ENCODE data around the gene ETV2. TPM values are rescaled to one million over a fixed set of nuclear protein-coding genes. Genes with fewer than 3 reads are reported as not detected.
"Not testable (repeated sequence)": the region's sequence is repeated elsewhere in the genome, so short reads cannot be mapped to it uniquely, and the experiment has no call there.

ETV2 gene
- total RNA-seq, 1 experiment from 2014 or later = 0.50 TPM

- no peak for DNase-seq (ENCODE audit: low read depth)
Measured at GRCh38 chr19:35655600-35655999, 14.1 kb downstream of the ETV2 start.

- DNase-seq (ENCODE audit: low read depth) = no peak
Measured at GRCh38 chr19:35656700-35657099, 15.2 kb downstream of the ETV2 start.

- DNase-seq (ENCODE audit: low read depth) = peak; percentile 62
Measured at GRCh38 chr19:35657904-35658700, 16.6 kb downstream of the ETV2 start.

GRCh38 chr19:35661995-35662340 is 20.4 kb downstream of the ETV2 start:
- DNase-seq (ENCODE audit: low read depth) = no peak

GRCh38 chr19:35663981-35664380 is 22.4 kb downstream of the ETV2 start:
- DNase-seq (ENCODE audit: low read depth) = no peak

- no peak for DNase-seq (ENCODE audit: low read depth)
Measured at GRCh38 chr19:35665157-35665556, 23.6 kb downstream of the ETV2 start.

- DNase-seq (ENCODE audit: low read depth) = no peak
Measured at GRCh38 chr19:35665604-35666003, 24.1 kb downstream of the ETV2 start.

- DNase-seq (ENCODE audit: low read depth) = no peak
Measured at GRCh38 chr19:35666251-35666913, 24.8 kb downstream of the ETV2 start, which contains the start of gene UPK1A. Gene UPK1A, plus strand, starts transcription at chr19:35666517. Its CDS starts 296 bp downstream, at chr19:35666813.

- no peak for DNase-seq (ENCODE audit: low read depth)
Measured at GRCh38 chr19:35669566-35669965, 28.0 kb downstream of the ETV2 start.

GRCh38 chr19:35669974-35670373 is 28.4 kb downstream of the ETV2 start:
- DNase-seq (ENCODE audit: low read depth) = no peak

- DNase-seq (ENCODE audit: low read depth) = no peak
Measured at GRCh38 chr19:35670686-35671085, 29.1 kb downstream of the ETV2 start.

GRCh38 chr19:35671818-35672217 is 30.3 kb downstream of the ETV2 start:
- no peak for DNase-seq (ENCODE audit: low read depth)

- DNase-seq (ENCODE audit: low read depth) = peak; percentile 56
Measured at GRCh38 chr19:35673121-35673804, 31.7 kb downstream of the ETV2 start.

GRCh38 chr19:35675589-35676140 is 34.1 kb downstream of the ETV2 start:
- no peak for DNase-seq (ENCODE audit: low read depth)

- DNase-seq (ENCODE audit: low read depth) = no peak
Measured at GRCh38 chr19:35689836-35690235, 48.3 kb downstream of the ETV2 start.

GRCh38 chr19:35691106-35691505 is 49.6 kb downstream of the ETV2 start:
- not testable (repeated sequence) for DNase-seq (ENCODE audit: low read depth)

GRCh38 chr19:35692010-35692409 is 50.5 kb downstream of the ETV2 start:
- no peak for DNase-seq (ENCODE audit: low read depth)

- no peak for DNase-seq (ENCODE audit: low read depth)
Measured at GRCh38 chr19:35693422-35693821, 51.9 kb downstream of the ETV2 start.

GRCh38 chr19:35693835-35694599 is 52.5 kb downstream of the ETV2 start:
- DNase-seq (ENCODE audit: low read depth) = peak; percentile 77
